Spleen (tissue), 7 donors: ENCODE results near the gene NIPSNAP3A.

Source experiments
- CTCF ChIP-seq, 11 experiments: fragments of 200-600 bp in 7 of 11; fragments of 450-650 bp in 4 of 11; sonication (generic) in 4 of 11; IDR thresholded peaks in 8 of 11; conservative IDR thresholded peaks in 3 of 11; 1 replicate in 7 of 11; 2 replicates in 4 of 11; pipeline versions ENCODE4 v1.4.0 to v1.8.0; 2016 to 2021; ENCODE audit warnings: antibody characterized with exemption in 11 of 11, inconsistent platforms in 4 of 11, mild to moderate bottlenecking in 1 of 11
- POLR2A ChIP-seq, 3 donors: fragments of 450-650 bp; IDR thresholded peaks; one replicate each; pipeline ENCODE4 v1.5.1; 2017; ENCODE audit warnings: antibody characterized with exemption in 3 of 3, mild to moderate bottlenecking in 1 of 3
- donor health status: DM: no; HTN: no; CAD: no; lungs with moderate emphysema.
- donor health status: DM: no; HTN: no; CAD: no.
- donor health status: DM: no; HTN: no; CAD: no.

GRCh38 chr9:104775976-104776375, 28.5 kb downstream of the NIPSNAP3A start:
- TF ChIP-seq CTCF (IDR thresholded peaks at IDR 0.05 in 8 of 11, conservative IDR thresholded peaks at IDR 0.05 in 3 of 11) (no peak), POLR2A (IDR thresholded peaks at IDR 0.05) (no peak)
